ENCODE data around the gene ADARB2.

GRCh38 chr10:1475771-1476454 lies 261.4 kb downstream of the ADARB2 start:
- TF ChIP-seq CTCF (IDR thresholded peaks at IDR 0.05) (no peak), EP300 (IDR thresholded peaks at IDR 0.05) (no peak), POLR2A (IDR thresholded peaks at IDR 0.05; ENCODE audit: low read depth) (no peak), POLR2AphosphoS5 (IDR thresholded peaks at IDR 0.05) (no peak)

All from esophagus muscularis mucosa (tissue), 4 donors.